NCI-H128 (cell line): ENCODE measurements around the gene USP10.

Experiments
- DNase-seq: peaks from one replicate; lab custom pipeline; 2025; ENCODE audit not compliant: unreplicated experiment; lab: John Stamatoyannopoulos, UW

Gene USP10

DNA sequence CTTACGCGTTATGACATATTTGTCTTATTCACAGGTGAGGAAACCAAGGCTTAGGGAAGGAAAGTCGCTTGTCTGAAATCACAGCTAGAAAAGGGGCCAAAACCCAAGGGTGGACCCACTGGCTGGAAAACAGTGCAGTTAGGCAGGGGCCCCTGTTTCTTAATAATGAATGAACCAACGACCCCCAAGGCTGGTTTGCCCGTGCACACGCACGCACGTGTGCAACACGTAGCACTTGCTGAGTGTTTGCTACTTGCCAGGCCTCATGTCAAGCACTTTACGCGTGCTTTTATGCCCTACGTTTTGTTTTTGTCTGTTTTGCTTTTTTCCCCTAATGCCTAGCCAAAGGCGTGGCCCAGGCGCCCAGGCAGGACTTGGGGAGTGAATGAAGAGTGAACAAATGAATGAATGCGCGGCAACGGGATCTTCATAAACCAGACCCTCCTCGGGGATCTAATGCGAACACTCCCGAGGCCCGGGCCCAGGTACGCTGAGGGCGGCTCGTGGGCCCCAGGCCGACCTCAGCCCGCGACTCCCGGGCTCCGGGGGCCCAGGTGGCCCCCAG lies 571 bp upstream of the USP10 start:
- DNase-seq, result no peak

GRCh38 chr16:84700446-84701300 lies 873 bp downstream of the USP10 start:
- no peak for DNase-seq

DNA sequence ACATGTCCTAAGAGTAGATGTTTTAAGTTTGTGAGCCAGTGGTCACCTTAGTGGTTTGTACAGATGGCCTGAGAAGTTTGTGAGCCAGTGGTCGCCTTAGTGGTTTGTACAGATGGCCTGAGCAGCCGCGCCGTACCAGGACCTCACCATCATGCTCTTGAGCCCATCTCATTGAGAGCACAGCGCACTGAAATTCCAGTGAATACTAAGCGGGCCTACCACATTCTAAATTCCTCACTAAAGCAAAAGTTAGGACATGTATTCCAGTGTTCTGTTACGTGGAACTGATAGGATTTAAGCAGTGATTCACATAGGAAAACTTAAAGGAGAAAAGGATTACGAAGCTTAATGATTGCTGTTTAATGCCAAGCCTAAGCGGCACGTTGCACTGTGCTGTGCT lies 3.9 kb downstream of the USP10 start:
- DNase-seq, result no peak

DNA sequence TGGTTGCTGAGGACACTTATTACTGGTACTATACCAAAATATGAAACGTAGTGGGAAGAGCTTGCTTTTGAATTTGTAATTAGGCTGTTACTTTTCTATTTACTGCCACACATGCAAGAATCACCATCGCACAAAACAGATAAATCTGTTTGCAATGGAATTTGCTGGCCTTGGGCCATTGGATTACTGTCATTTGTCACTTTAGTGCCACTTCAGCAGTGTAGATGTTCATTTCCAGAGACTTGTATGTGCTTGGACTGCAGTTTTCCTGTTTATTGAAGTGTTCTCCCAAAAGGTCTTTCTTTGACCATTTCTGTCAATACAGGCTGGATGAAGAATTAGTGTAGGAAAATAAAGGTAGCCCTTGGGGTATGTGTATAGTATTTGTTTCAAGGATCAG lies 4.5 kb downstream of the USP10 start:
- DNase-seq, result no peak

- no peak for DNase-seq
Measured at GRCh38 chr16:84706856-84707255, 7.1 kb downstream of the USP10 start.

DNA sequence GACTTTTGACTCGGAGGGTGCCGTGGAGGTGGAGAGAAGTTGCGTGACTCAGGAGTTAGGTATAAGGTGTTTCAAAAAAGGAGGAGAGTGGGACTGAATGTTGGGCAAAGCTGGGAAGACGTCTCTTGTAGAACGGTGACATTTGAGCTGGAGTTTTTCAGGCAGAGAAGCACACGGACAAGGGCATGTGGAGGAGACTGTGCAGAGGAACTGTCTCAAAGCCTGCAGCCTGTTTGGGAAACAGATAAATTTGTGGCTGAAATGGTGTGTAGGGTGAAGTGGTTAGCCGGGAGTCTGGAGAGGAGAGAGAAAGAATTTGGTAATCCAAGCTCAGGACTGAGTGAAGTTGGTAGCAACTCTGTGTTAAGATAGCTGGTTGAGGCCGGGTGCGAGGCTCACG lies 9.8 kb downstream of the USP10 start:
- DNase-seq, result no peak

DNA sequence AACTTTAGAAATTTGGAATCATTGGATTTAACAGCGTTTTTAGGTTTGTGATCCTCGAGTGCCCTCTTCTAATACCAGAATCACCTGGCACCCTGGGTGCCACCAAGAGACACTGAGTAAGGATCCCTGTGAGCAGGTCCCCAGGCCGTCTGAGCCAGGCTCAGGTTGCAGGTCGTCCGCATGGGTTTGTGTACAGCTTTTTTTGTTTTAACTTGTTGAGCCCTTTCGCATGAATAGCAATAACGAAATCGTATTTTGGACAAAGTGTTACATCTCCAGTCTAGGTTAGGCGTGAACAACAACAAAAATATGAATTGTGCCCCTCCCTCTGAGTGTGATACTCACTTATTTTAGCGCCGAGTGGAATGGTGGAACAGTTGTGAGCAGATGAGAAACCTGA lies 10.9 kb downstream of the USP10 start:
- DNase-seq, result no peak

- no peak for DNase-seq
Measured at GRCh38 chr16:84712138-84712671, 12.4 kb downstream of the USP10 start.

DNA sequence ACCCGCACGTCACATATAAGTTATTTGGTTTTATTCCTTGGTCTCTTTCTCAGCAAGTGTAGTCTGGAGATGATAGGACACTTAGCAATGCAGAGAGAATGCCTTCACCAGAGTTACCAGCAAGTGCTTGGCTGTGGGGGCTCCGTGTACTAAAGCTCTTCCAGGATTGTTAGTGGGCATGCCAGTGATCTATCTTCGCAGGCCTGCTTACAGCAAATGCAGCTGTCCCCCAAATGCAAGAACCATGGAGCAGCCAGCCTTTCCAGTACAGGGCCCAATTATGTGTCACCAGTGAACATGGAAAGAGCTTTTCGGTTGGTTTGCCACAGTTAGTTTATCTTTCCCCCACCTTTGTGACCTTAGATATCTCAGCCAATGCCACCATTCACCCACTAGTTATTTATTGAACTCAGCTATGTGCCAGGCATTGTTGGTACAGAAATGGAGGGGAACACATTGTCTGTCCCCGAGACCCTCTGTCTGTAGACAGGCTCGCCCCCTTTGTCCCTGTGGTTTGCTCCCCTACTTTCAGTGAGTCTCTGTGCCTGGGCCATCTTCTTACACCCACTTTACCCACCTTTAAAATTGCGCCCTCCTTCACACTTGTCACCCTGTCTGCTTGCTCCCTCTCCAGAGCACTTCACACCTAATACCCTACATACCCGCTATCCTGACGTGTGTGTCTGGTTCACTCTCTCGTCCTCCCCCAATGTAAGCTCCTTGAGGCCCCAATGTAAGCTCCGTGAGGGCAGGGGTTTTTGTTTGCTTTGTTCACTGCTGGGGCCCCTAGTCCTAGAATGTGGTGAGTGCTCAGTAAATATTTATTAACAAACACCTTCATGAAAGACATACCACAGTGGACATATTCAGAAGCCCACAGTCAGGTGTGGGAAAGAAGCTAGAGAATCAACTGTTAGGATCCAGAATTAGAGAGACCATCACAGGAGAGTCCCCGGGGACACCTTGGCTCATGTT lies 13.3 kb downstream of the USP10 start:
- no peak for DNase-seq

- DNase-seq, result no peak
Measured at GRCh38 chr16:84714028-84714427, 14.2 kb downstream of the USP10 start.

DNA sequence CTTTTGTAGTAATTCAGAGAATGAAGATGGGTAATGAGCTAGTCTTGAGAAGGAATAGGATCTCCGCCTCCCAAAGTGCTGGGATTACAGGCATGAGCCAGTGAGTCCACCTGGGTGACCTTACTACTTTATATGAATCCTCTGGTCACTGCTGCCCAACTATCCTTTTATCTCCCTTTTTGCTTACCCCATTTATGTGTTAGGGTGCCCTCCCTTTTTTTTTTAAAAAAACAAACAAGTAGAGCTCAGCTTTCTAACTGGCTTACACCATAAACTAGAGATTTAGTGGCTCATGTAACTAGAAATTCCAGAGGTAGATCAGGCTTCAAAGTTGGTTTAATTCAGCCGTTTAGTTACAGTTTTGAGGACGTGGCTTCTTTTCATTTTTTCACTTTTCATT lies 15.6 kb downstream of the USP10 start:
- no peak for DNase-seq

GRCh38 chr16:84715854-84716253 lies 16.1 kb downstream of the USP10 start:
- no peak for DNase-seq

GRCh38 chr16:84716740-84717139 lies 16.9 kb downstream of the USP10 start:
- DNase-seq, result no peak

- DNase-seq, result no peak
Measured at GRCh38 chr16:84717484-84717883, 17.7 kb downstream of the USP10 start.

GRCh38 chr16:84720177-84720579 lies 20.4 kb downstream of the USP10 start:
- DNase-seq, result no peak

DNA sequence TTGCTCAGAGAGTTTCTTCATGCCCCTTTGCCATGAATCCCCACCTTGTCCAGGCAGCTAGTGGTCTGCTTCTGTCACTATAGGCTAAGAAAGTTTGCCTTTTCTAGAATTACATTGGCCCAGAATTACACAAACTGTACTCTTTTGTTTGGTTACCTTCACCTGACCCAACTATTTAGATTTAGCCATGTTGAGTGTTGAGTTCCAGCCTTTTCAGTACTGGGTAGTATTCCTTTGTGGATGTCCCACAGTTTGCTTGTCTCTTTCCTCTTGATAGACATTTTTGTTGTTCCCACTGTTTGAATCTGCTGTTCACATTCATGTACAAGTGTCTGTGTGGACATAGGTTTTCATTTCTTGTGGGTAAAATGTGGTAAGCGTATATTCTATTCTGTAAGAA lies 22.3 kb downstream of the USP10 start:
- DNase-seq, result no peak

DNA sequence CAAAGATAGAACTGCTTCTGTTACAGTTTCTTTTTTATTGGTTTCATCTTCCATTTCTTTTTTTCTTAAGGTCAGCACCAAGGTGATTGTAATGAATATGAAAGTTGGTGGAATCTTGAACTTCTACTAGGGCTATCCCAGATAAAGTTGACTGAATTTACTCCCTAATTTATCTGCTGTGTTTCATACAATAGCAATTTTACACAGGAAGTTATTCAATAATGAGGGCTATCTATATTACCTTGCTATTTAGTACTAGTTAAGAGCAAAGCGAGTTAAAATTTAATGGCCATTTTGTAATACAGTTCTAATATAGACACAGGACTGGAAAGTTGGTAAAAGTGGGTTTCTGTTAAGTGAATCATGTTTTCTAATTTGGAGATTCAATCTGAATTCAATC lies 24.1 kb downstream of the USP10 start:
- no peak for DNase-seq

DNA sequence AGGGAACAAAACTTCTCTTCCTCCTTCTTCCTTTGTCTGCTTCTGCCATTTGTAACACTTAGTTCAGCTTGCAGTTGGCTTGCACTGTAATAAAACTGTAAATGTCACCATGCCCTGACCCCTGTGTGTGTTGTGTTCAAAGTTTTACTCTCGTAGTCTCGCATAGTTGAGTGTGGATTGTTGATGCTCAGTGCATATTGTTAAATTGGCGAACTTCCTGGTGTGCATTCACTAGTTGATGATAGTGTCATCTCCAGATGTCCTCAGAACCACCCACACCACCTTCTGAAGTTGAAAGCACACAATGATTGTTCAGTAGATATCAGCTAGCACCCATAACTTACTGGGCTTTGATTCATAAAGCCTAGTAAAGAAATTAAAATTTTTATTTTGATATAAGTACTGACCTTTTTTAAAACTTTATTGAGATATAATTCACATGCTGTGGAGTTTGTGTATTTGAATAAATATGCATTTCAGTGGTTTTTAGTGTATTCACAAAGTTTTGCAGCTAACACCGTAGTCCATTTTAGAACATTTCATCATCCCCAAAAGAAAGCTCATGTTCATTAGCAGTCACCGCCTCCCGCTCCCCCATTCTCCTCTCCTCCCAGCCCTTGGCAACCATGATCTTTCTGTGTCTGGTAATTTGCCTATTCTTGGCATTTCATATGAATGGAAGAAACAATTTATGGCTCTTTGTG lies 25.0 kb downstream of the USP10 start:
- DNase-seq, result no peak

DNA sequence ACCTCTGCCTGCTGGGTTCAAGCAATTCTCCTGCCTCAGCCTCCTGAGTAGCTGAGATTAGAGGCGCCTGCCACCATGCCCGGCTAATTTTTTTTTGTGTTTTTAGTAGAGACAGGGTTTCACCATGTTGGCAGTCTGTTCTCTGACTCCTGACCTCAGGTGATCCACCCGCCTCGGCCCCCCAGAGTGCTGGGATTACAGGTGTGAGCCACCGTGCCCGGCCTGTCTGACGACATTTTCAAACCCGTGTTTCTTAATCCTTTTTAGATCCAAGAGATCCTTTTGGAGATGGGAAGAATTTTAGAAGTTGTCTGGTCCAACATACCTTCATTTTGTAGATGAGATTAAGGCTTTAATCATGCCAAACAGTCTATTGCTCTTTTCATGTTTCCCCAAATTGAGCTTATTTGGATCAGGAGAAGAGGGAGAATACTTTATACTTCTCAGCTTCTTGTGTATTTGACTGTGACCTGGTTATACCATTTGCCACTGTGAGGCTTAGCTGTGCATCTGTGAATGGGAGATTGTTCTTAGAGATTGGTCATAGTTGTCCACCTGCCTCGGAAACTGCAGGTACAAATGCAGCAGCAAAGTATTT lies 25.8 kb downstream of the USP10 start:
- DNase-seq, result no peak

DNA sequence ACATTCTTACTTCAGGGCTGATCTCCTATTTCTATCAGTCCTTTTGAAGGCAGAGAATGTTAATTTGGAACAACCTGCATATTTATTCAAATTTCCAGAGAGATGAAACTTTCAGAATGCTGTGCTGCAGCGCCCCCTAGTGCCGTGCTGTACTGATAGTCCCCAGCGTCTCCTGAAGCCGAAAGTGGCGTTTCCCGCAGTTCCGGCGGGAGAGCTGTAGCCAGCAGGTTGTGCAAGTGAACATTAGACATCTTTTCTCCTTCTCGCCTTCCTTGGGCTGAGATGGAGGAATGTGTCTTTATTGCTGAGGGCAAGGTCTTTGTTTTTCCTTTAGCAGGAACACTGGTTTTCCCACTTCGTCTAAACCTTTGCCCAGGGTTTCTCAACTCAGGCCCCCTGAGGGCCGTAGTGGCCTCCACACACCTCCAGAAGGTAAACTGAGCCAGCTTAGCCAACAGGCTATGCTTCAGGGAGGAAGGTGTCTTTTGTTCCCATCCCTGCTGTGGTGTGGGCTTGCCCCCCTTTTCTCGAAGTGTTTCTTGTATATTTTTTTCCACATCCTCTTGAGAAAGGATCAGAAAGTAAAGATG lies 26.4 kb downstream of the USP10 start:
- peak; percentile 51 for DNase-seq
